ENCODE measurements around the gene PLCXD1.

The PLCXD1 gene

GRCh38 chrX:264634-265455 lies 16.3 kb upstream of the PLCXD1 start:
- no peak overlapping the region for H3K4me3 Mint-ChIP-seq
- H3K4me1 Mint-ChIP-seq: peaks cover 11% of the 10 kb centered on the region
- no peak for TF ChIP-seq CTCF (IDR thresholded peaks at IDR 0.05; ENCODE audit: unreplicated experiment in 3 of 3)
- H3K9me3 Mint-ChIP-seq: no peaks in the 10 kb centered on the region
- H3K36me3 Mint-ChIP-seq (ENCODE audit: low read depth): no peaks in the 10 kb centered on the region
- H3K27me3 Mint-ChIP-seq (ENCODE audit: low read depth): peaks cover 20% of the 10 kb centered on the region
- no peak overlapping the region for H3K27ac Mint-ChIP-seq

GRCh38 chrX:265502-265901 lies 15.7 kb upstream of the PLCXD1 start:
- H3K36me3 Mint-ChIP-seq (ENCODE audit: low read depth): no peaks in the 10 kb centered on the region
- peaks cover 16% of the 10 kb centered on the region for H3K27me3 Mint-ChIP-seq (ENCODE audit: low read depth)

GRCh38 chrX:267771-268261 lies 13.4 kb upstream of the PLCXD1 start:
- no peak for TF ChIP-seq CTCF (IDR thresholded peaks at IDR 0.05; ENCODE audit: unreplicated experiment in 3 of 3)
- H3K27ac Mint-ChIP-seq: no peak overlapping the region
- no peak overlapping the region for H3K4me3 Mint-ChIP-seq
- no peaks in the 10 kb centered on the region for H3K4me1 Mint-ChIP-seq
- H3K36me3 Mint-ChIP-seq (ENCODE audit: low read depth): no peaks in the 10 kb centered on the region
- peaks cover 11% of the 10 kb centered on the region for H3K27me3 Mint-ChIP-seq (ENCODE audit: low read depth)
- no peaks in the 10 kb centered on the region for H3K9me3 Mint-ChIP-seq

More at GRCh38 chrX:265502-265901, 15.7 kb upstream of the PLCXD1 start:
- peaks cover 8% of the 10 kb centered on the region for H3K4me1 Mint-ChIP-seq
- H3K4me3 Mint-ChIP-seq: no peak overlapping the region
- TF ChIP-seq CTCF (IDR thresholded peaks at IDR 0.05; ENCODE audit: unreplicated experiment in 3 of 3): no peak
- no peaks in the 10 kb centered on the region for H3K9me3 Mint-ChIP-seq
- H3K27ac Mint-ChIP-seq: no peak overlapping the region

- no peaks in the 10 kb centered on the region for H3K36me3 Mint-ChIP-seq (ENCODE audit: low read depth)
- H3K4me3 Mint-ChIP-seq: no peak overlapping the region
- H3K9me3 Mint-ChIP-seq: no peaks in the 10 kb centered on the region
- peaks cover 13% of the 10 kb centered on the region for H3K27me3 Mint-ChIP-seq (ENCODE audit: low read depth)
- no peak for TF ChIP-seq CTCF (IDR thresholded peaks at IDR 0.05; ENCODE audit: unreplicated experiment in 3 of 3)
- H3K4me1 Mint-ChIP-seq: no peaks in the 10 kb centered on the region
- H3K27ac Mint-ChIP-seq: peak overlapping the region in 1 of 3 experiments; percentile 40
Observed at GRCh38 chrX:270848-271367, 10.3 kb upstream of the PLCXD1 start.

- Mint-ChIP-seq H3K27me3 (ENCODE audit: low read depth) (peaks cover 24% of the 10 kb centered on the region), H3K4me3 (peak overlapping the region; percentile 66 to 78 (median 76))
Observed at GRCh38 chrX:274904-275475, 6.2 kb upstream of the PLCXD1 start.

More at GRCh38 chrX:274904-275475, 6.2 kb upstream of the PLCXD1 start:
- Mint-ChIP-seq H3K36me3 (ENCODE audit: low read depth) (peaks cover 5% of the 10 kb centered on the region), H3K4me1 (peaks cover 12% of the 10 kb centered on the region), H3K27ac (peak overlapping the region; percentile 59 to 76 (median 72)), H3K9me3 (no peaks in the 10 kb centered on the region)
- no peak for TF ChIP-seq CTCF (IDR thresholded peaks at IDR 0.05; ENCODE audit: unreplicated experiment in 3 of 3)

Measured in nephron (organoid).